ENCODE data around the gene DNPEP. TPM values are rescaled to one million over a fixed set of nuclear protein-coding genes. Genes with fewer than 3 reads are reported as not detected.
A peak's percentile ranks its signal among the peaks of the same experiment; 100 is the strongest.

The DNPEP gene
- total RNA-seq, 4 donors from 2014 or later, result 90.8 to 180 (median 177) TPM

GRCh38 chr2:219352448-219353023 lies 35.2 kb downstream of the DNPEP start:
- Histone ChIP-seq H3K4me1 (no peaks in the 10 kb centered on the region), H3K27ac (no peak overlapping the region), H3K9me3 (no peaks in the 10 kb centered on the region), H3K36me3 (no peaks in the 10 kb centered on the region), H3K4me3 (no peak overlapping the region), H3K27me3 (no peaks in the 10 kb centered on the region)
- DNase-seq, result peak in 2 of 3 donors; percentile 37 to 82
- no peak for TF ChIP-seq POLR2A (IDR thresholded peaks at IDR 0.05)
- TF ChIP-seq, protein P1, sequence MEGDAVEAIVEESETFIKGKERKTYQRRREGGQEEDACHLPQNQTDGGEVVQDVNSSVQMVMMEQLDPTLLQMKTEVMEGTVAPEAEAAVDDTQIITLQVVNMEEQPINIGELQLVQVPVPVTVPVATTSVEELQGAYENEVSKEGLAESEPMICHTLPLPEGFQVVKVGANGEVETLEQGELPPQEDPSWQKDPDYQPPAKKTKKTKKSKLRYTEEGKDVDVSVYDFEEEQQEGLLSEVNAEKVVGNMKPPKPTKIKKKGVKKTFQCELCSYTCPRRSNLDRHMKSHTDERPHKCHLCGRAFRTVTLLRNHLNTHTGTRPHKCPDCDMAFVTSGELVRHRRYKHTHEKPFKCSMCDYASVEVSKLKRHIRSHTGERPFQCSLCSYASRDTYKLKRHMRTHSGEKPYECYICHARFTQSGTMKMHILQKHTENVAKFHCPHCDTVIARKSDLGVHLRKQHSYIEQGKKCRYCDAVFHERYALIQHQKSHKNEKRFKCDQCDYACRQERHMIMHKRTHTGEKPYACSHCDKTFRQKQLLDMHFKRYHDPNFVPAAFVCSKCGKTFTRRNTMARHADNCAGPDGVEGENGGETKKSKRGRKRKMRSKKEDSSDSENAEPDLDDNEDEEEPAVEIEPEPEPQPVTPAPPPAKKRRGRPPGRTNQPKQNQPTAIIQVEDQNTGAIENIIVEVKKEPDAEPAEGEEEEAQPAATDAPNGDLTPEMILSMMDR (IDR thresholded peaks at IDR 0.05), result peak; percentile 27 to 69 (median 61)

GRCh38 chr2:219350710-219351221 lies 36.9 kb downstream of the DNPEP start:
- no peaks in the 10 kb centered on the region for H3K36me3 ChIP-seq
- H3K4me3 ChIP-seq, result no peak overlapping the region
- no peaks in the 10 kb centered on the region for H3K4me1 ChIP-seq
- H3K27me3 ChIP-seq, result no peaks in the 10 kb centered on the region
- TF ChIP-seq, protein P1 (IDR thresholded peaks at IDR 0.05), result no peak
- TF ChIP-seq POLR2A (IDR thresholded peaks at IDR 0.05), result no peak
- no peak for DNase-seq
- no peak overlapping the region for H3K27ac ChIP-seq
- H3K9me3 ChIP-seq, result no peaks in the 10 kb centered on the region

- Histone ChIP-seq H3K4me3 (no peak overlapping the region), H3K9me3 (no peaks in the 10 kb centered on the region), H3K27me3 (no peaks in the 10 kb centered on the region), H3K4me1 (no peaks in the 10 kb centered on the region), H3K27ac (no peak overlapping the region), H3K36me3 (no peaks in the 10 kb centered on the region)
- TF ChIP-seq, protein P1 (IDR thresholded peaks at IDR 0.05), result no peak
- no peak for TF ChIP-seq POLR2A (IDR thresholded peaks at IDR 0.05)
- DNase-seq, result no peak
Observed at GRCh38 chr2:219350215-219350614, 37.5 kb downstream of the DNPEP start.

DNA sequence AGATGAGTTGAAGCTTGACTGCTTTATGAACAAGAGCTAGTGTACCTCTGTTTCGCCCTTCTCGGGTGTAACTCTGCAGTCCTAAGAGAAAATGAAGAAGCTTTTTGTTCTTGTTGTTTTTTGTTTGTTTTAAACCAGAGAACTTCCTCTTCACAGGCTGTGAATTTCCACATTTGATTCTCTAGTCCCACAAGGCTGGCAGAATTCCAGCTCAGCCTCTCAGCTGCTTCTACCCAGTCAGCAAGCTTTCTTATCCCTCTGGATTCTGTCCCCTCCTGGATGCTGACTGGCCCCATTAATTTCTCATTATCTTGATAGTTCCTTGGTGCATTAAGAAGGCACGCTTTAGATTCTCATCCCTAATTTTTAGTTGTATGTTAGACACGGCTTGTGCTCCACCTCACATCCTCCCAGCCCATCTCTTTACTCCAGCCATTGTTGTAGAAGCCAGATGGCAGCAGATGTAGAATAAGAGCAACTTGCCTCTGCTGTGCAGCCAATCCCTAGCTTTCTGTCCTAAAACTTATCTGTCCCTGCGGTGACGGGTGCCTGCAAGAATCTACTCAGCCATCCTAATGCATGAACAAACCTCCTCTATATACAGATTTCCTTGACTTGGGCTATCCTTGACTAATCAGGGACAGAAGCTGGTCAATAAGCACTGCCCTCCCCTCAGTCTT lies 42.8 kb downstream of the DNPEP start:
- peak in 2 of 3 donors; percentile 25 to 55 for DNase-seq
- H3K36me3 ChIP-seq, result no peaks in the 10 kb centered on the region
- no peak overlapping the region for H3K27ac ChIP-seq
- TF ChIP-seq, protein P1 (IDR thresholded peaks at IDR 0.05), result no peak
- no peak overlapping the region for H3K4me3 ChIP-seq
- no peaks in the 10 kb centered on the region for H3K27me3 ChIP-seq
- H3K4me1 ChIP-seq, result no peaks in the 10 kb centered on the region
- H3K9me3 ChIP-seq, result no peaks in the 10 kb centered on the region

DNA sequence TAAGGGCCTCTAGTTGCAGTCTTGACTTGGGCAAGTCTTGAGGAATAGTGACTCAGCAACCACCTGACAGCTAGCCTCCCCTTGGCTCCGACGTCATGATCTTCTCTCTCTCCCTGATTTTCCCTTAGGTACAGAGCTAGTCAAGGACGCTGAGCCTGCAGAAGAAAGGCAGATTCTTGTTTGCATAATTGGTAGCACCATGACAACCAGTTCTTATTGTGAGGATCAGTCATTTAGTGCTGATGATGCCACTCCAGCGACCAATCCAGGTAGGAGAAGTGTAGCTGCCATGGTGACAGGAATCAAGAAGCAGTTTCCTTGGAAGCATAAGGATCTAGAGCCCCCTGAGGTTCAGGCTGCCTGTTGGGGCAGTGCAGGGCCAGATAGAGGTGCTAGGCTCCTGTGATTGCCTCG lies 52.3 kb downstream of the DNPEP start:
- TF ChIP-seq, protein P1 (IDR thresholded peaks at IDR 0.05), result no peak
- no peak for TF ChIP-seq POLR2A (IDR thresholded peaks at IDR 0.05)
- H3K4me1 ChIP-seq, result no peaks in the 10 kb centered on the region
- H3K9me3 ChIP-seq, result peaks cover 0 to 8% (median 0%) of the 10 kb centered on the region in 4 donors
- no peaks in the 10 kb centered on the region for H3K36me3 ChIP-seq
- H3K27ac ChIP-seq, result no peak overlapping the region
- peaks cover 0 to 5% of the 10 kb centered on the region in 2 donors for H3K27me3 ChIP-seq
- no peak overlapping the region for H3K4me3 ChIP-seq
- DNase-seq, result no peak
